ENCODE results near the gene OR10A6.

Gene OR10A6

DNA sequence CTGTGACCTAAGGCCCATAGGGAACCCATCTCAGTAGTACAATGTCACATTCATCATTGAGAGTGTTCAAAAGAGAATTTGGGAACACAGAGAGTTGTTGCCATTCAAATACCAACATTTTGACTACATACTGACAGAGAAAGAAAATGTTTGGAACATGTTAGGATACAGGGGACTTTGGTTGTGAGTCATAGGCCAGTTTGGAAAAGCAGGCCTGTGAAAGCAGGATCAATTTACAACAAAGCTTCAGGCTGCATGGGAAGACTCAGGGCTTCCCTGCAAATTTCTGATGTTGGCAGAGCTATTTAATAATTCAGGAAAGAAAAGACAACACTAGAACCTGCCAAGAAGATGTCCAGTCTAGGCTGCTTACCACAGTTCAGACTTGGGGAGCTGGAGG lies 33.8 kb upstream of the OR10A6 start:
- no peaks in the 10 kb centered on the region for H3K36me3 ChIP-seq
- H3K9me3 ChIP-seq = no peaks in the 10 kb centered on the region
- no peak overlapping the region for H3K27ac ChIP-seq
- no peak for TF ChIP-seq CTCF (IDR thresholded peaks at IDR 0.05)
- H3K27me3 ChIP-seq = peaks cover 12% of the 10 kb centered on the region
- no peaks in the 10 kb centered on the region for H3K4me1 ChIP-seq (ENCODE audit: control insufficient read depth in 1 of 2, insufficient read depth in 1 of 2, low read depth in 1 of 2, low read length in 1 of 2)
- no peak overlapping the region for H3K4me3 ChIP-seq (ENCODE audit: low read depth in 1 of 2, low read length in 1 of 2)

- no peaks in the 10 kb centered on the region for H3K36me3 ChIP-seq
- no peak for TF ChIP-seq CTCF (IDR thresholded peaks at IDR 0.05)
- H3K27me3 ChIP-seq = peaks cover 10% of the 10 kb centered on the region
- H3K4me3 ChIP-seq (ENCODE audit: low read depth in 1 of 2, low read length in 1 of 2) = no peak overlapping the region
- no peak overlapping the region for H3K27ac ChIP-seq
- H3K9me3 ChIP-seq = no peaks in the 10 kb centered on the region
- H3K4me1 ChIP-seq (ENCODE audit: control insufficient read depth in 1 of 2, insufficient read depth in 1 of 2, low read depth in 1 of 2, low read length in 1 of 2) = no peaks in the 10 kb centered on the region
Observed at GRCh38 chr11:7964261-7964660, 33.2 kb upstream of the OR10A6 start.

GRCh38 chr11:7955191-7955590 lies 24.1 kb upstream of the OR10A6 start:
- peaks cover 6% of the 10 kb centered on the region for H3K27me3 ChIP-seq
- TF ChIP-seq CTCF (IDR thresholded peaks at IDR 0.05) = no peak
- no peak overlapping the region for H3K27ac ChIP-seq
- no peaks in the 10 kb centered on the region for H3K9me3 ChIP-seq
- H3K36me3 ChIP-seq = no peaks in the 10 kb centered on the region
- H3K4me1 ChIP-seq (ENCODE audit: control insufficient read depth in 1 of 2, insufficient read depth in 1 of 2, low read depth in 1 of 2, low read length in 1 of 2) = no peaks in the 10 kb centered on the region
- H3K4me3 ChIP-seq (ENCODE audit: low read depth in 1 of 2, low read length in 1 of 2) = no peak overlapping the region

DNA sequence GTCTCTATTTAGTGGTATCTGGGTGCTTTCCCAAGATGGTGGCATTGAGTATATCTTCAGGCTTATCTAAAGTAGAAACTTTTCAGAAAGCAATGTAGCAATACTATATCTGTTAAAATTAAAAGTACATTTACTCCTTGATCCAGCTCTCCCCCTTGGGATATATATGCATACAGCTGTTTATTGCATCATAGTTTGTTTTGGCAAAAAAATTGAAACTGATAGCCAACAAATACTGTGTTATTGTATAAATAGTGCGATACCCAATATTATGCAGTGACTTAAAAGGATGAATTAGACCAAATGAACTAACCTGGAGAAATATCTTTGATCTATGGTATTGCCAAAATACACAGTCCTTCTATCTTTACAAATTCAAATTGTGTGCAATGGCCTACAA lies 18.9 kb upstream of the OR10A6 start:
- H3K4me1 ChIP-seq (ENCODE audit: control insufficient read depth in 1 of 2, insufficient read depth in 1 of 2, low read depth in 1 of 2, low read length in 1 of 2) = no peaks in the 10 kb centered on the region
- H3K4me3 ChIP-seq (ENCODE audit: low read depth in 1 of 2, low read length in 1 of 2) = no peak overlapping the region
- H3K36me3 ChIP-seq = no peaks in the 10 kb centered on the region
- H3K27me3 ChIP-seq = peaks cover 6% of the 10 kb centered on the region
- no peak overlapping the region for H3K27ac ChIP-seq
- TF ChIP-seq CTCF (IDR thresholded peaks at IDR 0.05) = no peak
- no peaks in the 10 kb centered on the region for H3K9me3 ChIP-seq

DNA sequence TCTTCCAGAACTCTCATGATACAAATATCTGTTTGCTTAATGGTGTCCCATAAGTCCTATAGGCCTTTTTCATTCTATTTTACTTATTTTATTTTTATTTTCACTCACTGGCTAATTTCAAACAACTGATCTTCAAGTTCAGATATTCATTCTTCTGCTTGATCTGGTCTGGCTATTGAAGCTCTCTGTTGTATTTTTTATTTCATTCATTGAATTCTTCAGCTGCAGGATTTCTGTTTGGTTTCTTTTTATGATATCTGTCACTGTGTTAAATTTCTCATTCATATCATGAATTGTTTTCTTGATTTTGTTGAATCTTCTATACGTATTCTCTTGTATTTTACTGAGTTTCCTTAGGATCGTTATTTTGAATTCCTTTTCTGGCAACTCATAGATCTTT lies 13.1 kb upstream of the OR10A6 start:
- no peaks in the 10 kb centered on the region for H3K4me1 ChIP-seq (ENCODE audit: control insufficient read depth in 1 of 2, insufficient read depth in 1 of 2, low read depth in 1 of 2, low read length in 1 of 2)
- no peak overlapping the region for H3K27ac ChIP-seq
- peaks cover 6% of the 10 kb centered on the region for H3K27me3 ChIP-seq
- no peak overlapping the region for H3K4me3 ChIP-seq (ENCODE audit: low read depth in 1 of 2, low read length in 1 of 2)
- H3K9me3 ChIP-seq = no peaks in the 10 kb centered on the region
- TF ChIP-seq CTCF (IDR thresholded peaks at IDR 0.05) = no peak
- no peaks in the 10 kb centered on the region for H3K36me3 ChIP-seq

- Histone ChIP-seq H3K4me1 (ENCODE audit: control insufficient read depth in 1 of 2, insufficient read depth in 1 of 2, low read depth in 1 of 2, low read length in 1 of 2) (no peaks in the 10 kb centered on the region), H3K36me3 (no peaks in the 10 kb centered on the region), H3K9me3 (no peaks in the 10 kb centered on the region), H3K27ac (no peak within 1 kb of the TSS), H3K27me3 (no peaks in the 10 kb centered on the region), H3K4me3 (ENCODE audit: low read depth in 1 of 2, low read length in 1 of 2) (no peak within 1 kb of the TSS)
- no peak for TF ChIP-seq CTCF (IDR thresholded peaks at IDR 0.05)
Observed at GRCh38 chr11:7941608-7942007, 10.5 kb upstream of the OR10A6 start, which contains the start of gene OR10A3. Gene OR10A3, minus strand, starts transcription at chr11:7941708. Its CDS starts 2,188 bp downstream, at chr11:7939520.

Data from neutrophil (primary cell).